Activated gamma-delta T cell treated with anti-CD3 and anti-CD28 coated beads, Interleukin-2, amount 50 U/mL, for 16 hours (primary cell): ENCODE measurements around the gene MR1.

Experiments
- DNase-seq: peaks from one replicate; pipeline ENCODE4 v3.0.0-alpha.2; 2020; ENCODE audit warnings: low read depth

The MR1 gene

DNA sequence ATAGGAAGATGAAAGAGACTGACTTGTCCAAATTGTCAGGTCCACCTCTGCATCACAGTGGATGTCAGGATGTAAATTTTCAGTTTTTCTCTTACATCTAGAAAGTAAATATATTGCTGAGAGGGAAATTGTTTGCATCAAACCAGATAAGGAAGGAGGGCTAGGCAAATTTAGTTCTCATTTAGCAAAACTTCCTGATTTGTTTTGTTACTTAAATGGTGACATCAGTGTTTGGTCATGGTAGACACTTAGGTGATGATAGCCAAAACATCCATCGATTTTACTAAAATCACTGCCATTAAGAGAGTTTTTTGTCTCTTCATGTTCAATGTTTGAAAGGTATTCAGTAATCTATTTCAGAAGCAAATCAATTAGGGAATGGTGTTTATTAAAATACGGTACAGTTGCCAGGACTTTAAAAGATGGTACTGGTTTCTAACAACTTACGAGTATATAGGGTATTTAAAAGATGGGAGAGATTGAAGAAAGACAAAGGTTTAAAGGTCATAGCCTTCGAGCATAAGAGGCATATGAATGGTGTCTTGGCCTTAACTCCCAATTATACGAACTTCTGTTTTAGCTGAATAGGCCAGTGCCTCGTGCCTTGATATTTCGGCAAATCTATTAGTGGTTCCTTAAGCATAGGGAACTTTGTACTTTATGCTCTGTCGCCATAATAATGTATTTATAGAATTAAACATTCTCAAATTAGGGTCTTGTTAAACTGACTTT, 57.7 kb downstream of the MR1 start:
- no peak for DNase-seq

GRCh38 chr1:181092056-181092455, 58.3 kb downstream of the MR1 start:
- DNase-seq = no peak

- DNase-seq = no peak
Measured at GRCh38 chr1:181092883-181093458, 59.2 kb downstream of the MR1 start.

DNA sequence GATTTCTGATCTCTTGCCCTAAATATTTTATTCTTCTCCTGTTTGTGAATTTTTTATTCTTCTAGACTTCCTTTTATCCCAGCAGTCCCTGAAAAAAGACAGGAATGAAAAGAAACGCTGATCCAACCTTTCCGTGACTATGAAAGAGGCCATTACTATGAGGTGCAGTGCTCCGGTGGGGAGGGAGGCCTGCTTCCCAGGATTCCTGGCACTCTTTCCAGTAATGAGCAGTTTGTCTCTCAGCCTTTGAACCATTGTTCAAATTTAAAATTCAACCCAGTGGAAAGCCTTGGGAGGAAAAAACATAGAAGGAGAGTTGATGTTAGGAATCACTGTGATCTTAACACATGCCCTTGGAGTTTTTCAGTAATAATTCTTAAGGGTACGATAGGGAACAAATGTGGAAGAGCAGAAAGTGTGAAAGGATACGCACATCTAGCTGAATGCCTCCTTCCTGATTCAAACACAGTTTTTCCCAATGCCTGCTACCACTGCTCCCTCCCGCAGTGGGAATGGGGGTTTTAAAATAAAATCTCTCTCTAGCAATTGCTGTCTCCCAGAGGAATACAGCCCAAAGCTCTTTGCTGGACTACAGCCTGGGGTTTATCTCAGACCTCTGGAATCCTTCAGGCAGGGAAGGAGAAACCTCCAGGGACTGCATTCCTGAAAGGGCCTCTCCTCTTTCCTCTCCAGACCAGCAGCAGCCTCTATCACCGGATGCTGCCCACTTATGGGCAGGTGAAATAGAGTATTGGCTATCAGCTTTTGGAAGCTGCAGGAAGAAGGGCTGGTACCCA, 60.8 kb downstream of the MR1 start:
- DNase-seq = no peak

GRCh38 chr1:181095260-181095659, 61.5 kb downstream of the MR1 start:
- DNase-seq = no peak

- DNase-seq = no peak
Measured at GRCh38 chr1:181095763-181096184, 62.0 kb downstream of the MR1 start.

GRCh38 chr1:181097242-181097641, 63.5 kb downstream of the MR1 start:
- DNase-seq = no peak

- no peak for DNase-seq
Measured at GRCh38 chr1:181099152-181100014, 65.6 kb downstream of the MR1 start.

GRCh38 chr1:181100015-181100905, 66.5 kb downstream of the MR1 start:
- DNase-seq = no peak

- DNase-seq = no peak
Measured at GRCh38 chr1:181100934-181101333, 67.2 kb downstream of the MR1 start.

GRCh38 chr1:181101581-181102226, 67.9 kb downstream of the MR1 start:
- no peak for DNase-seq

DNA sequence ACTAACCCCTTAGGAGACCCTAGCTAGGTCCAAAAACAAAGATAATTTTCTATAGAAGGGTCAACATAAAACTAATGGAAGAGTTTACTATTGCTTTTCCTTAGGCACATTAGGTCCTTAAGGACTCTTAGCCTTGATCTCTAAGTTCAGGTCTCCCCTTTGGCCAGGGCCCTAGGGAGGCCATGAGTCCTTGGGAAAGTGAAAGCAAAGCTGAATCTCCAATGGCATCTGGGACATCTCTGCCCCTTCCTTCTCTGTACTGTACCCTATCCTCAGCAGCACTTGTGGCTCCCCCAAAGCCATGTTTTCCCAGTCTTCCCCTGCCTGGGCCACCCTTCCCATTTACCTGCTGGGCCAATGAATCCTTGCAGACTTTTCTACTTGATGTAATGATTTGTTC, 69.1 kb downstream of the MR1 start:
- no peak for DNase-seq

DNA sequence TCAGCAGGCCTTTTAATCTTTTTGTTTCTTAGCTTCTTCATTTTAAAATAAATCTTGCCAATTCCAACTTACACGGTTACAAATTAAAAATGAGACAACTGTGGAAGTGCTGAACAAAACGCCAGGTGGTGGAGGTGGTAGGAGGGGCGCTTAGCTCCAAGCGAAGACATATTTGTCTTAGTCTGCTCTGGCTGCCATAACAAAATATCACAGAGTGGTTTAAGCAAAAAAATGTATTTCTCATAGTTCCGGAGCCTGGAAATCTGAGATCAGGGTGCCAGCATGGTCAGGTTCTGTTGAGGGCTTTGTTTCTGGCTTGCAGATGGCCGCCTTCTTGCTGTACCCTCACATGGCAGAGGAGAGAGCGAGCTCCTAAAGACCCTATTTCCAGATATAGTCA, 69.6 kb downstream of the MR1 start:
- no peak for DNase-seq

DNA sequence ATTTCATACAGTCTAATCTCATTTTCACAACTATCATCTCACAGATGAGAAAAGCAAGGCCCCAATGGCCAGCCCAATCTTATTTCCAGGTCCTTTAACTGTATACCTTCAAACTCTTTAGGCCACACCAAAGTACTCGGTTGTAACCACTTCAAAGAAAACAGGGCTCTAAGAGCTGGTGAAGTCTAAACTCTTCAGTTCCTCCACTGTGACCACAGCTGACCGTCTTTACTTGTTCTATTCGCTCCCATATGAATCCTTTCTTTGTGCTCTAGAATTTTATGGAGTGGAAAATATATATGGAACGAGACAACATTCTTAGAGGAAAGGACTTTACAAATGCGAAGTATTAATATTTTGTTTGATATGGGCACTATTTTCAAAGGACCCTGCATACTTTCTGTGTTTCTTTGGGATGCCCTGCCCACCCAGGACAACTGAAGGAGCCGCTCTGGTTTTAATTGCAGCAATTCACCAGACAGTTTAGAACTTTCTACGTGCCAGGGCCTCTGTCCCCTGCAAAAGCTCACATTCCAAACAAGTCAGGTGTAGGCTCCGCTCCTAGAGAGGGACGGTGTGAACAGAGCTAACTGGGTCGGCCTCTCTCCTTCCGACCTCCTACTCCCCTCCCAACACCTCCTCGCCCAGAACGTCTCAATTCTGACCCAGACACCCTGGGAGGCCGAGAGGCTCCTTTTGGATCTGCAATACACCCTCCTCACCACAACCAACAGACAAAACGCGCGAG, 70.4 kb downstream of the MR1 start:
- no peak for DNase-seq

GRCh38 chr1:181104790-181105133, 71.0 kb downstream of the MR1 start:
- DNase-seq = peak; percentile 17

GRCh38 chr1:181105134-181106021, 71.6 kb downstream of the MR1 start:
- DNase-seq = peak; percentile 87

DNA sequence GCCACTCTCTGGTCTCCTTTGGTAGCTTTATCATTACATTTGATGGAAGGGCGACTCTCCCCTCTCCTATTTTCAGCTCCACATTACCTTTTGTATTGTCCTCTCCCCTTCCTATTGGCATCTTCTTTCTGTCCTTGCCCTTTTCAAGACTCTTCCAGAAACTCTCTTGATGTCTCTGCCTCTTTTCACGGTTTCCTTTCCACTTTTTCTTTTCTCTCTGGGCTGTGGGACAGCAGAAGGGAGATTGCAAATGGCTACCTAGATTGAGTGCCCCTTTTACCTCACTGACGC, 72.2 kb downstream of the MR1 start:
- DNase-seq = no peak

DNA sequence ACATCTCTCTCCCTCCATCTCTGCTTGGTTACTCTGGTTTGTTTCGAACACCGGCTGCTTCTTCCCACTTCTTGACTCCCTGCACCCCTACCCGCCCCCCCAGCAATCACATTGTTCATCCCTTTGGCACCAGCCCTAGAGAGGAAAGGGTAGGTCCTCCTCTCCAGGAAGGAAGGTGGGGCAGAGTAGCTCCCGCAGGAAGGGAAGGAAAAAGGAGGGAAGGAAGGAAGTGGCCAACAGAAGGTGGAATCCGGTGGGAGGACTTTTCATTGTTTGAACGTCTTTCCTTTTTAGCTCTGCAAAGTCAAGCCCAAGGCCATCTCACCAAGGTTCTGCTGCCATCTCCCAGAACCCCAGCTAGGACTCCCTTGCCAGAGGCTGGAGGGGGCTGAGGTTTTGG, 72.7 kb downstream of the MR1 start:
- DNase-seq = no peak

- DNase-seq = no peak
Measured at GRCh38 chr1:181107711-181108110, 73.9 kb downstream of the MR1 start.
